ENCODE data around the gene SH3BP5.

SH3BP5 gene

GRCh38 chr3:15217011-15217671 is 115.2 kb downstream of the SH3BP5 start:
- DNase-seq (ENCODE audit: extremely low read depth, insufficient read length), result no peak
- Histone ChIP-seq H3K36me3 (ENCODE audit: control insufficient read depth, insufficient read depth, low read length) (peaks cover 4% of the 10 kb centered on the region), H3K4me3 (replicated peaks; ENCODE audit: low read depth, low read length) (no peak overlapping the region), H3K27me3 (replicated peaks; ENCODE audit: control insufficient read depth, insufficient read depth, low read length) (no peaks in the 10 kb centered on the region)
- no peak for TF ChIP-seq CTCF (IDR thresholded peaks at IDR 0.05; ENCODE audit: insufficient read depth, low read length, poor library complexity, severe bottlenecking)

- no peak overlapping the region for H3K4me3 ChIP-seq (replicated peaks; ENCODE audit: low read depth, low read length)
- DNase-seq (ENCODE audit: extremely low read depth, insufficient read length), result no peak
- H3K36me3 ChIP-seq (ENCODE audit: control insufficient read depth, insufficient read depth, low read length), result peaks cover 4% of the 10 kb centered on the region
- H3K27me3 ChIP-seq (replicated peaks; ENCODE audit: control insufficient read depth, insufficient read depth, low read length), result no peaks in the 10 kb centered on the region
- no peak for TF ChIP-seq CTCF (IDR thresholded peaks at IDR 0.05; ENCODE audit: insufficient read depth, low read length, poor library complexity, severe bottlenecking)
Observed at GRCh38 chr3:15216501-15216900, 115.9 kb downstream of the SH3BP5 start.

- H3K36me3 ChIP-seq (ENCODE audit: control insufficient read depth, insufficient read depth, low read length), result peaks cover 3% of the 10 kb centered on the region
- no peak overlapping the region for H3K4me3 ChIP-seq (replicated peaks; ENCODE audit: low read depth, low read length)
- no peaks in the 10 kb centered on the region for H3K27me3 ChIP-seq (replicated peaks; ENCODE audit: control insufficient read depth, insufficient read depth, low read length)
- no peak for TF ChIP-seq CTCF (IDR thresholded peaks at IDR 0.05; ENCODE audit: insufficient read depth, low read length, poor library complexity, severe bottlenecking)
- DNase-seq (ENCODE audit: extremely low read depth, insufficient read length), result no peak
Observed at GRCh38 chr3:15215996-15216395, 116.4 kb downstream of the SH3BP5 start.

DNA sequence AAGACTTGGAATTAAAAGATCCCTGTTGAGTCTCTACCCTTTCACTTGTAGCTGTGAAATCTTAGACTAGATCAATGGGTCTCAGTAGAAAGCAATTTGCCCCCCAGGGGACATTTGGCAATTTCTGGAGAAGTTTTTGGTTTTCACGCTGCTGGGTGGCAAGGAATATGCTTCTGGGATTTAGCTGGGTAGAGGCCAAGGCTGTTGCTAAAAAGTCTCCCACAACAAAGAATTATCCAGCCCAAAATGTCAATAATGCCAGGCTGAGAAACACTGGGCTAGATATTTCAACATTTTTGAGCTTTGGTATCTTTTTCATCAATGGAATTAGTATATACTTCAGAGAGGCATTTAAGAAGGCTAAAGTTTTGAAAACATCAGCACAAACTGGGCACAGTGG is 117.6 kb downstream of the SH3BP5 start:
- H3K36me3 ChIP-seq (ENCODE audit: control insufficient read depth, insufficient read depth, low read length), result peaks cover 3% of the 10 kb centered on the region
- DNase-seq (ENCODE audit: extremely low read depth, insufficient read length), result no peak
- H3K4me3 ChIP-seq (replicated peaks; ENCODE audit: low read depth, low read length), result no peak overlapping the region
- no peak for TF ChIP-seq CTCF (IDR thresholded peaks at IDR 0.05; ENCODE audit: insufficient read depth, low read length, poor library complexity, severe bottlenecking)
- H3K27me3 ChIP-seq (replicated peaks; ENCODE audit: control insufficient read depth, insufficient read depth, low read length), result no peaks in the 10 kb centered on the region

DNA sequence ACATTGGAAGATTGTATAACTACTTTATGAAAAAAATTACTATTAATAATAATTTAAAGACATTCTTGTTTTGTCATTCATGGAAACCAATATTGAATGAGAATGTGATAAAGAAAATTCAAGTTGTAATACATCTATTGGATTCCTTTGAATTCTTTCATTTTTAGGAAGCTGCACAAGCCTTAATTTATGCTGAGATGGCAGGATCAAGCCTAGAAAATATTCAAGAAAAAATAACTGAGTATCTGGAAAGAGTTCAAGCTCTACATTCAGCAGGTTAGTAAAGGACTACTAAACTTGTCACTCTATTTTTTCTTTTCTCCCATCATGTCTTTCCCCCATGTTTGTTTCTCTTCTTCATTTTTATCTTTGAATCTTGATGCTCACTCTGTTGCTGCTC is 120.4 kb downstream of the SH3BP5 start:
- no peak for TF ChIP-seq CTCF (IDR thresholded peaks at IDR 0.05; ENCODE audit: insufficient read depth, low read length, poor library complexity, severe bottlenecking)
- Histone ChIP-seq H3K36me3 (ENCODE audit: control insufficient read depth, insufficient read depth, low read length) (no peaks in the 10 kb centered on the region; the same call in 1 of the 2 replicates), H3K4me3 (replicated peaks; ENCODE audit: low read depth, low read length) (no peak overlapping the region), H3K27me3 (replicated peaks; ENCODE audit: control insufficient read depth, insufficient read depth, low read length) (no peaks in the 10 kb centered on the region)
- no peak for DNase-seq (ENCODE audit: extremely low read depth, insufficient read length)

Measured in GM06990 (cell line).